Adipocyte (in vitro differentiated cells): Measurements from ENCODE around the gene ADAM12.

ENCODE experiments used
- DNase-seq: peaks from one replicate; pipeline ENCODE4 v3.0.0-alpha.2; 2015; ENCODE audit warnings: low read depth
- H3K27me3 ChIP-seq: replicated peaks from 2 replicates; pipeline ENCODE4 v1.7.0; 2013; ENCODE audit warnings: mild to moderate bottlenecking, low read length, moderate library complexity; ENCODE audit not compliant: control insufficient read depth, insufficient read depth
- H3K36me3 ChIP-seq: 2 replicates; pipeline ENCODE4 v1.7.0; 2013; ENCODE audit warnings: low read length, mild to moderate bottlenecking, moderate library complexity; ENCODE audit not compliant: control insufficient read depth, insufficient read depth, severe bottlenecking
- H3K4me1 ChIP-seq: 2 replicates; pipeline ENCODE4 v1.7.0; 2013; ENCODE audit warnings: mild to moderate bottlenecking, low read length, moderate library complexity; ENCODE audit not compliant: control insufficient read depth, insufficient read depth
- H3K4me3 ChIP-seq: 2 replicates; pipeline ENCODE4 v1.7.0; 2013; ENCODE audit warnings: mild to moderate bottlenecking, low read length, moderate library complexity
- H3K9ac ChIP-seq: 2 replicates; pipeline ENCODE4 v1.7.0; 2013; ENCODE audit warnings: mild to moderate bottlenecking, low read length, moderate library complexity
- H3K9me3 ChIP-seq: 2 replicates; pipeline ENCODE4 v1.7.0; 2013; ENCODE audit warnings: mild to moderate bottlenecking, low read length, moderate library complexity; ENCODE audit not compliant: control insufficient read depth

The ADAM12 gene

DNA sequence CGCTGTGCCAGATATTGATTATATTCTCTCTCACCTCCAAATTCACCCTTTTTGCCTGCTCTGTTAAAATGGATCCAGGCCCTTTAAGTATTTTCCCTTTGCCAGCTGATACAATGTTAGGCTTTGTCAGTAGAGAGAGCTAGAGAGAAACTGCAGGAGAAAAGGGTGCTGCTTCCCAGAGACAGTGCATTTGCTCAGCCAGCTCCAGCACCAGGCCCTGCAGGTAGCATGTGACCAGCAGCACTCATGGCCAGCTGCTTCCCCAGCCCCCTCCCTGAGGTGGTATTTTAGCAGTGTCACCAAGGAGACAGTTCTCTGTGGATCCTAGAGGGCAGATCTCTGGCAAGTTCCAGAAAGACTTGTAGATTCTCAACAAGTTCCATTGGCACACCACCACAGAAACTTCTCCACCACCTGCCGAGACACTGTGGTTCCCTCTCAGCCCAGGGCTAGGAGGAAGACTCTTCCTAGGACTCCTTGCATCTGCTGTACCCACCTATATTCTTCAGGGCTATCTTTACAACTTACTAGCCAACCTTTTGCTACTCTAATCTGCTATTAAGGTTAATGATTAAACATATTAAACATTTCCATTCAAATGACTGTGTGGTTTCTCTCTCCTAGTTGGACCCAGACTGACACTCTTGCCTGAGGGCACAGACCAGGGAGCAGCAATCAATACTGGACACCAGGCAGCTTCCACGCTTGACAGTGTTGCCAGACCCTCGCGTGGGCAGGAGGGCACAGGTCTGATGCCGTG, 35.6 kb upstream of the ADAM12 start:
- DNase-seq = no peak
- Histone ChIP-seq H3K36me3 (no peaks in the 10 kb centered on the region), H3K27me3 (no peaks in the 10 kb centered on the region), H3K4me1 (peaks cover 21% of the 10 kb centered on the region), H3K4me3 (no peak overlapping the region), H3K9ac (no peak overlapping the region), H3K9me3 (peaks cover 14% of the 10 kb centered on the region)

DNA sequence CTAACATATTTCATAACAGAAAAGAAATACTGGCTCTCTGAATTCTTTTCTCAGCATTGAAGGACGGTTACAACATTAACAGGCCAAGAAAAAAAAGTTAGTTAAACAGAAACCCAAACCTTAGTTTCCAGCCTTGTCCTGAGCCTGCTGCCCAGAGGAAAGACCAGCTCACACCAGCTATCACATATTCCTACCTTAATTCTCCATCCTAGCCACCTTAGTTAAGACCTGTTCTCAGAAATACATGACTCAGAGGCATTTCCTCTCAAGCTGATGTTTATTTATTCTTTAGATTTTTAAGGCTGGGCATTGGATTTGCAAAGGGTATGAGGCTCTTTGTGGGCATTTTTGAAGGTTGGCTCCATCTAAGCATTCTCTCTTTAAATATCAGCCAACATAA, 34.3 kb upstream of the ADAM12 start:
- peaks cover 21% of the 10 kb centered on the region for H3K4me1 ChIP-seq
- H3K9me3 ChIP-seq = peaks cover 14% of the 10 kb centered on the region
- no peaks in the 10 kb centered on the region for H3K27me3 ChIP-seq
- H3K36me3 ChIP-seq = no peaks in the 10 kb centered on the region
- peak; percentile 66 for DNase-seq
- peak overlapping the region; percentile 70 for H3K4me3 ChIP-seq
- peak overlapping the region; percentile 81 for H3K9ac ChIP-seq

DNA sequence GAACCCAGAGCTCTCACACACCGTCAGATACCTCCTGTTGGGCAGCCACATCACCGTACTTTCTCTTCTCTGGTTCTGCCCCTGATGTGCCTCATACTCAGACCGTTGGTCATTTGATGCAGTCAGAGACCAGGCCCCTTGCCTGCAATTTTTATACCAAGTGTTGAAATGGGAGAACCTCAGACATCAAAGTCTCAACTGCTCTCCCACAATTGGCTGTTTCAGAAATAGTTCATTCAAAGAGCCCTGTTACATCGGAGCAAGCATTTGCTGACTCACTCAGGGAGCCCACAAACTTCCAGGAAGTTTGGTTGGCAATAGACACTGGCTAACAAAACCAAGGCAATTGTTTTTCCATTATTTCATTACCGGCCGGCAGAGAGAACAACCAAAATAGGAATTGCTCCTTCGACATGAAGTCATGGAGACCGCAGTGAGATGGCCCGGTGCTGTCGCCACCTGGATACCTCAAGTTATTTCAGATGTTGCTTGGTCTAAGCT, 33.5 kb upstream of the ADAM12 start:
- Histone ChIP-seq H3K9ac (peak overlapping the region; percentile 81), H3K4me3 (peak overlapping the region; percentile 70), H3K36me3 (no peaks in the 10 kb centered on the region), H3K4me1 (peaks cover 21% of the 10 kb centered on the region), H3K9me3 (peaks cover 14% of the 10 kb centered on the region), H3K27me3 (no peaks in the 10 kb centered on the region)
- peak; percentile 97 for DNase-seq

DNA sequence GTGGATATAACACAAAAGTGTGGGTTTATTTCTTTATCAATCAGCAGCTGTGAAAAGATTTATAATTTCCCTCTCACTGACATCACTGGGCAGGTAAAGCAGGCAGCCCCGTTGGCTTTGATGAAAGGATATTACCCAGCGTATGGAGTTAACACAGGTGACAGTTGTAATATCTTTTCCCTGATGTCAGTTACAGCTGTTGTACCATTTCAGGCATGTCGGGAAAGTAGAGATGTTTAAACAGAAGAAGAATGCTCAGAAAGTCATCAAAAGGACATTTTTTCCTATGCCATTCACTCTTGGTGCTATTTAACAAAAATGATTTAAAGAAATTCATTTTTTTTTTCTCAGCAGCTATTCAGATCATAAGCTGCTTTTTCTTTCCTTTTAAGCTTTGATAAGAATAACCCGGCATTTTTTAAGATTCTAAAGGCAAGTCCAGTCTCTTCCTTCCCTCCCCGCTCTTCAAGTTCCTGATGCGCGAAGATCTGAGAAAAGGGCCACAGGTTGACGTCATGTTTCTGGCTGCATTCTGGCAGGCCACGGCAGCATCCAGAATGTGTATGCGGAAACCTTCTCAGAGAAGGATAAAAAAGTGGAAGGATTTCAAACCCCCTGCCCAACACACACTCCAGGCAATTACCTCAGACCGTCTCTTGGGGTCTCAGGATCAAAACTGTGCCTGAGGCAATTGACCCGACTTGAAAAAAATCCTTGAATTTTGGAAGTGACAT, 32.5 kb upstream of the ADAM12 start:
- H3K4me1 ChIP-seq = peaks cover 21% of the 10 kb centered on the region
- H3K9ac ChIP-seq = peak overlapping the region; percentile 81
- H3K36me3 ChIP-seq = no peaks in the 10 kb centered on the region
- peaks cover 14% of the 10 kb centered on the region for H3K9me3 ChIP-seq
- H3K27me3 ChIP-seq = no peaks in the 10 kb centered on the region
- DNase-seq = peak; percentile 47
- peak overlapping the region; percentile 70 for H3K4me3 ChIP-seq

DNA sequence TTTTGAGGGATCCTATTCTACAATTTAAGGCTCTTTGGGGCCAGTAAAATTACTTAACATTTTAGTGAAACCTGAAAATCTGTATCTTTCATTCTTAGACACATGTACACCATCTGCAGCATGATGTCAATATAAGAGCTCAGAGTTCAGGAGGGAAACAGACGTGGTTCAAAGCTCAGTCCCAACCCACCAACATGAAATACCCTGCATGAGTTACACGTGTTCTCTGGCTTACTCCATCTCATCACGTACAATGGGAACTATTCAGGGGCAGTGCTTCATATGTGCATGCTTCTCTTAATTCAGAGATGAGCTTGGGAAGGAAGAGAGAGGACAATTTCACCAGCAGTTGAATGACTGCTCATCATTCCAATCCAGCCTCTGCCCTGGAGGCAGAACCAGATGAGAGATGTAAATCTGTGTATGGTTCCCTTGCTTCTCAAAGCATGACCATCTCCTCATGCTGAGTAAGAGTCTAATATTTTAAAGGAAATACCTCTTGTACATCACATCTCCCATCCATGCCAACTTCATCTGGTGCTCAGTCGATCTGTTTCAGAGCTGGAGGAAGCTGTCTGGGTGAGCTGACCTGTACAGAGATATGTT, 29.0 kb upstream of the ADAM12 start:
- peak; percentile 18 for DNase-seq

DNA sequence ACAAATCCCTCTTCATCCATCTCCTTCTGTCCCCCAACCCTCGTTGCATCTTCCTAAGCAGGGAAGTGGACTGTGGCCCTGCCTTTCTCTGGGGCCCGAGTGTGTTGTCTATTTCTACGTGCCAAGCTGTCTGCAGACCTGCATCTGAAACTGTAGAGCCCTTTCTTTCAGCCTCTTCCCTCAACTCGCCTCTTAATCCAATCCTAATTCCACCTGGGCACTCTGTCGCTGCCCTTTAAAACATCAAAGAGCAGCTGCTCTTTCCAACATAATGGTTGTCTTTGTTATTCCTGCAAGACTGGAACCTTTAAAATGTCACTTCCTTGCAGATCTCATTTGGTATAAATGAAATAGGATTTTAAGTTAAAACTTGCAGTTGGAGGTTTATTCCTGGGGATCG, 21.5 kb upstream of the ADAM12 start:
- Histone ChIP-seq H3K36me3 (no peaks in the 10 kb centered on the region), H3K4me3 (no peak overlapping the region), H3K9ac (no peak overlapping the region), H3K27me3 (no peaks in the 10 kb centered on the region), H3K4me1 (peaks cover 6% of the 10 kb centered on the region), H3K9me3 (no peaks in the 10 kb centered on the region)
- DNase-seq = no peak

More for the DNA sequence above, 29.0 kb upstream of the ADAM12 start:
- H3K36me3 ChIP-seq = no peaks in the 10 kb centered on the region
- no peak overlapping the region for H3K9ac ChIP-seq
- no peak overlapping the region for H3K4me3 ChIP-seq
- peaks cover 21% of the 10 kb centered on the region for H3K4me1 ChIP-seq
- H3K9me3 ChIP-seq = no peaks in the 10 kb centered on the region
- no peaks in the 10 kb centered on the region for H3K27me3 ChIP-seq

DNA sequence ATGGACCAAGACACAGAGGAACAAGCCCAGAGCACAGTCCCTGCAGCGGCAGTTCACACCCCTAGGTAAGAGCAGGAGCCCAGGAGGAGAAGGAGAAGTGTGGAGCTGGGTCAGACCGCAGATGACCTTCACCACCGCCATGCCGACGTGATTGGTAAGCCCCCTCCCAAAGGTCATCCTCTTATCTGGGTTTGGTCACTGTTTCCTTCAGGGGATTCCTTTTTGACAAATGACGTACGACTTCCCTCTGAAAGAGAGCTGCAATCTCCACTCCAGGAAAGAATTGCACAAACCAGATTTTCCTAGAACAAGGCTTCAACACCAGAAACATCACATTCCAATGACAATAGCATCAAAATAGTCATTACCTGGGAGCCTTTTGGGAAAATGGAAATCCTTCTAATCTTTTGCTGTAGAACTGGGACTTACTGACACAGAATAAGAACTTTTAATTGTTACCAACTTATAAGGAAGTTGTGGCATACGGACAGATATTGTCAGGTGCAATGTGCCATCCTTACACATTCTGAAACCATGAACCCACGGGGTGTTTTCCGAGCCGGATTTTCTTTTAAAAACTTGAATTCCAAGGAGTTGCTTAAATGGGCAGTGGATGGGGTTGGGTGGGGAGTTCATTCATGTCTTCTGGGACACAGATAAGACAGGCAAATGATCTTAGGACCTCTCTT, 20.8 kb upstream of the ADAM12 start:
- Histone ChIP-seq H3K4me1 (peaks cover 6% of the 10 kb centered on the region), H3K9me3 (no peaks in the 10 kb centered on the region), H3K4me3 (no peak overlapping the region), H3K27me3 (no peaks in the 10 kb centered on the region), H3K9ac (no peak overlapping the region), H3K36me3 (no peaks in the 10 kb centered on the region)
- no peak for DNase-seq

DNA sequence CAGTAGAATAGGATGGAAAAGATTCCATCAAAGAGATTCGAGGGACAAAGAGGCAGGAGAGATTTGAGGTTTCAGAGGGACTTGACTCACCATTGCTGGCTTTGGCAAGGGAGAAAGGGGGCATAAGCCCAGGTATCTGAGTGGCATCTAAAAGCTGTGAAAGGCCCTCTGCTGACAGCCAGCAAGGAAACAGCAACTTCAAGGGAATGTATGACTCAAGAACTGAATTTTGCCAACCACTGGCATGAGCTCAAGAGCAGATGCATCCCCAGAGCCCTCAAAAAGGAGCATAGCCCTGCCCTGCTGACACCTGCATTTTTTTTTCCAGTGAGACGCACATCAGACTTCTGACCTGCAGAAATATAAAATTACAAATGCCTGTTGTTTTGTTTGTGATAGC, 19.6 kb upstream of the ADAM12 start:
- H3K27me3 ChIP-seq = no peaks in the 10 kb centered on the region
- peaks cover 4% of the 10 kb centered on the region for H3K4me1 ChIP-seq
- no peaks in the 10 kb centered on the region for H3K36me3 ChIP-seq
- peak; percentile 27 for DNase-seq
- H3K9ac ChIP-seq = no peak overlapping the region
- no peaks in the 10 kb centered on the region for H3K9me3 ChIP-seq
- H3K4me3 ChIP-seq = no peak overlapping the region

DNA sequence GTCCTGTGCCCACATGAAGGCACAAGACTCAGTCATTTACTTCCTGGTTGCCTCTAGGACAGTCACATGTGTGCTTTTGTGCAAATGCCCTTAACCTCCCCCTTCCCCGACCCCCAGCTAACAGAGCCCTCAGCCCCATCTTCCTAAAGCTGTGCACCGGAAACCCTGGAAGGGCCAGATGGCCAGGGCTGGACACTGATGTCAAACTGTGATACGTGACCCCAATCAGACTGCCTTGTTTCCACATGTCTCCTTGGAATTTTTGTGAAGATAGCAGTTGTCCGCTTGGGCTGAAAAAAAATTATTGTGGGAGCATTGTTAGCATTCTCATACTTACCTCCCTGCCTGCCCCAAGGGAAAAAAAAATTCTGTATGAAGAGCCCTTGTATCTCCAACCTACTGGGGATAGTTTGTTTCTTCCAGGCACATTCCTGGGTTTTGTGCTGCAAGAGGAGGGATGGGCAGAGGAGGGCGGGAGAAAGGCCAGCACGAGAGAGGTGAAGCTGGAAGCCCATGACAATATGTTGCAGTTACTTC, 17.0 kb upstream of the ADAM12 start:
- no peak for DNase-seq
- Histone ChIP-seq H3K9ac (no peak overlapping the region), H3K4me3 (no peak overlapping the region), H3K4me1 (no peaks in the 10 kb centered on the region), H3K27me3 (no peaks in the 10 kb centered on the region), H3K36me3 (no peaks in the 10 kb centered on the region), H3K9me3 (no peaks in the 10 kb centered on the region)

DNA sequence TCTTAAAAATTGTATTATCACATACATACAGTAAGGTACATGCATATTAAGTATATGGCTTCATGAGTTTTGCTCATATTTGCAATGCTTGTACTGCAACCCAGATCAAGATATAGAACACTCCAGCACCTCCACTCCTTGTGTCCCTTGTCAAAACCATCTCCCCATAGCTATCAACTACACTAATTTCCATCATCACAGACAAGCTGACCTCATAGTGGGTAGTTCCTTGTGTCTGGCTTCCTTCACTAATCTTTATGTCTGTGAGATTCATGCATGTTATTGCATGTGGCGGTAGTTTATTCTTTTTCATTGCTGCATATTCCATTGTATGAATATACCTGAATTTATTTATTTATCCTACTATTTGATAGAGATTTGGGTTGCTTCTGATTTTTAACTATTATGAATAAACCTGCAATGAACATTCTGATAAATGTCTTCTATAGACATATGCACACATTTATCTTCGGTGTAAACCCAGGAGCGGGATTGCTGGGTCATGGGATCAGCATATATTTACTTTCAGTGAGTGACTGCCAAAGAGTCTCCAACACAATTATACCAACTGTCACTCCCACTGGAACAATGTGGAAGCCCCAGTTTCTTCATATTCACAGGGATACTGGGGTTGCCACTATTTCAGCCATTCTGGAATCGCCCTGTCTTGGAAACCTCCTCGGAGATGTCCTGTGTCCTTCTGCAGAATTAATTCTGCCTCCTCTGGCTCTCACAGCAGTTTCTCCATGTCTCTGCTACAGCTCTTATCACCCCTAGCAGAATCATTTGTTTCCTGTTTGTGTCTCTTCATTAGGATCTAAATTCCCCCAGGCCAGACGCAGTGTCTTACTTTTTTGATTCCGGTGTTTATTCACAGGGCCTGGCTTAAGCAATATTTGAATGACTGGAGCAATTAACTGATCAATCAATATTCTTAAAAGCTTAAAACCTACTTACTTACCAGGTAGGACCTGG, 14.7 kb upstream of the ADAM12 start:
- Histone ChIP-seq H3K36me3 (no peaks in the 10 kb centered on the region), H3K4me1 (peaks cover 11% of the 10 kb centered on the region), H3K9ac (no peak overlapping the region), H3K27me3 (no peaks in the 10 kb centered on the region), H3K4me3 (no peak overlapping the region), H3K9me3 (no peaks in the 10 kb centered on the region)
- DNase-seq = no peak
